ENCODE data around the gene TMEM38A. TPM values are rescaled to one million over a fixed set of nuclear protein-coding genes. Genes with fewer than 3 reads are reported as not detected.

Gene TMEM38A
- 3.1 to 3.7 TPM (median 3.7 TPM) in 3 replicates for total RNA-seq
- long read RNA-seq, transcript TMEM38A-201 (6 exons, 2,649 nt) = major isoform, 11 of 14 reads
- long read RNA-seq, partial matches to known transcripts = 1 of 14 reads
- long read RNA-seq, other reads (novel, unspliced or antisense) = 0 of 14 reads

- peaks cover 11% of the 10 kb centered on the region for H3K36me3 Mint-ChIP-seq (ENCODE audit: low read depth)
- peaks cover 32% of the 10 kb centered on the region for H3K4me1 Mint-ChIP-seq (ENCODE audit: low read depth)
- H3K27me3 Mint-ChIP-seq (ENCODE audit: low read depth) = no peaks in the 10 kb centered on the region
- no peak for TF ChIP-seq CTCF (IDR thresholded peaks at IDR 0.05)
- peak within 1 kb of the TSS; percentile 96 for H3K4me3 Mint-ChIP-seq (ENCODE audit: unreplicated experiment)
- no peaks in the 10 kb centered on the region for H3K9me3 Mint-ChIP-seq (ENCODE audit: low read depth)
- peak within 1 kb of the TSS; percentile 98 for H3K27ac Mint-ChIP-seq (ENCODE audit: unreplicated experiment)
- no peak for DNase-seq (ENCODE audit: low spot score)
These were observed at the start of gene TMEM38A for GRCh38 chr19:16660763-16661479. Gene TMEM38A (plus strand): TSS chr19:16661139. CDS start chr19:16661218, 79 bp downstream.

GRCh38 chr19:16612636-16613035 lies 48.3 kb upstream of the TMEM38A start:
- no peak overlapping the region for H3K4me3 Mint-ChIP-seq (ENCODE audit: unreplicated experiment)
- DNase-seq (ENCODE audit: low spot score) = no peak
- TF ChIP-seq CTCF (IDR thresholded peaks at IDR 0.05) = no peak
- H3K9me3 Mint-ChIP-seq (ENCODE audit: low read depth) = no peaks in the 10 kb centered on the region
- H3K4me1 Mint-ChIP-seq (ENCODE audit: low read depth) = peaks cover 48% of the 10 kb centered on the region
- peak overlapping the region; percentile 45 for H3K27ac Mint-ChIP-seq (ENCODE audit: unreplicated experiment)
- no peaks in the 10 kb centered on the region for H3K36me3 Mint-ChIP-seq (ENCODE audit: low read depth)
- no peaks in the 10 kb centered on the region for H3K27me3 Mint-ChIP-seq (ENCODE audit: low read depth)

- no peak overlapping the region for H3K4me3 Mint-ChIP-seq (ENCODE audit: unreplicated experiment)
- H3K4me1 Mint-ChIP-seq (ENCODE audit: low read depth) = peaks cover 43% of the 10 kb centered on the region
- no peaks in the 10 kb centered on the region for H3K9me3 Mint-ChIP-seq (ENCODE audit: low read depth)
- no peak for DNase-seq (ENCODE audit: low spot score)
- H3K36me3 Mint-ChIP-seq (ENCODE audit: low read depth) = no peaks in the 10 kb centered on the region
- no peak for TF ChIP-seq CTCF (IDR thresholded peaks at IDR 0.05)
- H3K27ac Mint-ChIP-seq (ENCODE audit: unreplicated experiment) = no peak overlapping the region
- no peaks in the 10 kb centered on the region for H3K27me3 Mint-ChIP-seq (ENCODE audit: low read depth)
These were observed 47.1 kb upstream of the TMEM38A start for GRCh38 chr19:16613841-16614240.

GRCh38 chr19:16614941-16615340 lies 46.0 kb upstream of the TMEM38A start:
- no peak for TF ChIP-seq CTCF (IDR thresholded peaks at IDR 0.05)
- no peak overlapping the region for H3K4me3 Mint-ChIP-seq (ENCODE audit: unreplicated experiment)
- no peaks in the 10 kb centered on the region for H3K36me3 Mint-ChIP-seq (ENCODE audit: low read depth)
- H3K27ac Mint-ChIP-seq (ENCODE audit: unreplicated experiment) = peak overlapping the region; percentile 17
- H3K9me3 Mint-ChIP-seq (ENCODE audit: low read depth) = no peaks in the 10 kb centered on the region
- H3K4me1 Mint-ChIP-seq (ENCODE audit: low read depth) = peaks cover 49% of the 10 kb centered on the region
- no peak for DNase-seq (ENCODE audit: low spot score)
- no peaks in the 10 kb centered on the region for H3K27me3 Mint-ChIP-seq (ENCODE audit: low read depth)

GRCh38 chr19:16615808-16616207 lies 45.1 kb upstream of the TMEM38A start:
- Mint-ChIP-seq H3K4me3 (ENCODE audit: unreplicated experiment) (no peak overlapping the region), H3K27ac (ENCODE audit: unreplicated experiment) (no peak overlapping the region), H3K27me3 (ENCODE audit: low read depth) (no peaks in the 10 kb centered on the region), H3K9me3 (ENCODE audit: low read depth) (no peaks in the 10 kb centered on the region), H3K36me3 (ENCODE audit: low read depth) (no peaks in the 10 kb centered on the region), H3K4me1 (ENCODE audit: low read depth) (peaks cover 52% of the 10 kb centered on the region)
- no peak for TF ChIP-seq CTCF (IDR thresholded peaks at IDR 0.05)
- no peak for DNase-seq (ENCODE audit: low spot score)
